Measurements from ENCODE around the gene NEGR1.

The NEGR1 gene

GRCh38 chr1:71492298-71493041 lies 789.9 kb downstream of the NEGR1 start:
- no peak for DNase-seq
- intact Hi-C loops (cut with DNase I): no loop called here

GRCh38 chr1:71490432-71490831 lies 791.9 kb downstream of the NEGR1 start:
- intact Hi-C loops (cut with DNase I): no loop called here
- DNase-seq: no peak

- intact Hi-C loops (cut with DNase I): no loop called here
- no peak for DNase-seq
Observed at GRCh38 chr1:71488555-71489252, 793.6 kb downstream of the NEGR1 start.

- intact Hi-C loops (cut with DNase I): no loop called here
Observed at GRCh38 chr1:71473331-71473730, 809.0 kb downstream of the NEGR1 start.

GRCh38 chr1:71465093-71465492 lies 817.2 kb downstream of the NEGR1 start:
- no peak for DNase-seq
- intact Hi-C loops (cut with DNase I): no loop called here

More at GRCh38 chr1:71473331-71473730, 809.0 kb downstream of the NEGR1 start:
- DNase-seq: no peak

GRCh38 chr1:71464016-71464415 lies 818.3 kb downstream of the NEGR1 start:
- intact Hi-C loops (cut with DNase I): no loop called here
- DNase-seq: no peak

- intact Hi-C loops (cut with DNase I): no loop called here
- DNase-seq: no peak
Observed at GRCh38 chr1:71463144-71463543, 819.2 kb downstream of the NEGR1 start.

GRCh38 chr1:71462247-71462646 lies 820.1 kb downstream of the NEGR1 start:
- DNase-seq: no peak
- intact Hi-C loops (cut with DNase I): no loop called here

GRCh38 chr1:71461416-71461815 lies 820.9 kb downstream of the NEGR1 start:
- intact Hi-C loops (cut with DNase I): no loop called here
- DNase-seq: no peak

GRCh38 chr1:71448444-71448843 lies 833.9 kb downstream of the NEGR1 start:
- no peak for DNase-seq
- intact Hi-C loops (cut with DNase I): no loop called here

- intact Hi-C loops (cut with DNase I): no loop called here
Observed at GRCh38 chr1:71438626-71439025, 843.7 kb downstream of the NEGR1 start.

GRCh38 chr1:71435951-71436350 lies 846.4 kb downstream of the NEGR1 start:
- intact Hi-C loops (cut with DNase I): no loop called here
- no peak for DNase-seq

More at GRCh38 chr1:71438626-71439025, 843.7 kb downstream of the NEGR1 start:
- DNase-seq: no peak

- DNase-seq: no peak
- intact Hi-C loops (cut with DNase I): no loop called here
Observed at GRCh38 chr1:71434240-71434639, 848.1 kb downstream of the NEGR1 start.

- DNase-seq: no peak
- intact Hi-C loops (cut with DNase I): no loop called here
Observed at GRCh38 chr1:71428029-71428428, 854.3 kb downstream of the NEGR1 start.

GRCh38 chr1:71427066-71427465 lies 855.3 kb downstream of the NEGR1 start:
- DNase-seq: no peak
- intact Hi-C loops (cut with DNase I): no loop called here

- intact Hi-C loops (cut with DNase I): no loop called here
Observed at GRCh38 chr1:71424536-71424935, 857.8 kb downstream of the NEGR1 start.

GRCh38 chr1:71422221-71422620 lies 860.1 kb downstream of the NEGR1 start:
- intact Hi-C loops (cut with DNase I): no loop called here

More at GRCh38 chr1:71424536-71424935, 857.8 kb downstream of the NEGR1 start:
- DNase-seq: no peak

GRCh38 chr1:71417421-71417820 lies 864.9 kb downstream of the NEGR1 start:
- no peak for DNase-seq
- intact Hi-C loops (cut with DNase I): no loop called here

More at GRCh38 chr1:71422221-71422620, 860.1 kb downstream of the NEGR1 start:
- peak in 1 of 42 donors; percentile 17 for DNase-seq

- intact Hi-C loops (cut with DNase I): no loop called here
- DNase-seq: no peak
Observed at GRCh38 chr1:71414179-71414578, 868.2 kb downstream of the NEGR1 start.

GRCh38 chr1:71413441-71414175 lies 868.7 kb downstream of the NEGR1 start:
- intact Hi-C loops (cut with DNase I): no loop called here
- DNase-seq: no peak
